ENCODE measurements around the gene EYA2. TPM values are rescaled to one million over a fixed set of nuclear protein-coding genes. Genes with fewer than 3 reads are reported as not detected.
A peak's percentile ranks its signal among the peaks of the same experiment; 100 is the strongest.

The EYA2 gene
- polyA plus RNA-seq, 1 experiment, result 4.0 TPM

DNA sequence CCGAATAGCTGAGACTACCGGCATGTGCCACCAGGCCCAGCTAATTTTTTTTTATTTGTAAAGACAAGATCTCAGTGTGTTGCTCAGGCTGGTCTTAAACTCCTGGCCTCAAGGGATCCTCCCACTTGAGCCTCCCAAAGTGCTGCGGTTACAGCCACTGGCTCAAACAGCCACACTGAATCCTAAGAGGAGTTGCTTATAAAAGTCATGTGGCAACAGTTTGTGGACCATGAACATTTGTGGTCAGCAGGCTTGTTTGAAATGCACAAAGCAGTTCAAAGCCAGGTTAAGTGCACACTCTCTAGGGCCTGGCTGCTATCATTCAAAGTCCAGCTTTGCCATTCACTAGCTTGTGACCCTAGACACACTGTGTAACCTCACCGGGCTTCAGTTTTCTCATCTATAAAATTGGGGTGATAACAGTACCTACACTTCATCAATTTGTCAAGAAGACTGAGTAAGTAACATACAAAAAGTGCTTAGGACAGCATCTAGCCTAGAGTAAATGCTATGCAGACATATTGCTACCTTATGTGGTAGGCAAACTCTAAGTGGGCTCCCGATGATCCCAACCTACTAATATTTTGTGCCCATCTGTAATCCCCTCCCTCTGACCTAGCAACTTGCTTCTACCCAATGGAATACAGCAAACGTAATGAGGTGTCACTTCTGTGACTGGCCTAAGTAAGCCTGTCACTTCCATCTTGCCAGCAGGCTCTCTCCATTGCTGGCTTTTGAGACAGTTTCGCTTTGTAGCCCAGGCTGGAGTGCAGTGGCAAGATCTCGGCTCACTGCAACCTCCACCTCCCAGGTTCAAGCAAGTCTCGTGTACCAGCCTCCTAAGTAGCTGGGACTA lies 338.9 kb downstream of the EYA2 start:
- no peak for DNase-seq (ENCODE audit: low read depth, low spot score)
- Histone ChIP-seq H3K27ac (ENCODE audit: low read depth, low read length) (peak overlapping the region; percentile 47), H3K4me3 (ENCODE audit: low read depth, low read length) (no peak overlapping the region), H3K27me3 (ENCODE audit: control insufficient read depth, insufficient read depth, low read length) (no peaks in the 10 kb centered on the region), H3K9me3 (ENCODE audit: control insufficient read depth, insufficient read depth, low read length) (no peaks in the 10 kb centered on the region; the same call in 1 of the 2 replicates)
- POLR2A ChIA-PET, result interaction anchor here (0.6 to 0.7 kb wide), 2 partner anchors 14 to 100 kb away, joined by 3 to 12 read pairs; no protein-coding TSS in a partner anchor
- TF ChIP-seq, protein P1, sequence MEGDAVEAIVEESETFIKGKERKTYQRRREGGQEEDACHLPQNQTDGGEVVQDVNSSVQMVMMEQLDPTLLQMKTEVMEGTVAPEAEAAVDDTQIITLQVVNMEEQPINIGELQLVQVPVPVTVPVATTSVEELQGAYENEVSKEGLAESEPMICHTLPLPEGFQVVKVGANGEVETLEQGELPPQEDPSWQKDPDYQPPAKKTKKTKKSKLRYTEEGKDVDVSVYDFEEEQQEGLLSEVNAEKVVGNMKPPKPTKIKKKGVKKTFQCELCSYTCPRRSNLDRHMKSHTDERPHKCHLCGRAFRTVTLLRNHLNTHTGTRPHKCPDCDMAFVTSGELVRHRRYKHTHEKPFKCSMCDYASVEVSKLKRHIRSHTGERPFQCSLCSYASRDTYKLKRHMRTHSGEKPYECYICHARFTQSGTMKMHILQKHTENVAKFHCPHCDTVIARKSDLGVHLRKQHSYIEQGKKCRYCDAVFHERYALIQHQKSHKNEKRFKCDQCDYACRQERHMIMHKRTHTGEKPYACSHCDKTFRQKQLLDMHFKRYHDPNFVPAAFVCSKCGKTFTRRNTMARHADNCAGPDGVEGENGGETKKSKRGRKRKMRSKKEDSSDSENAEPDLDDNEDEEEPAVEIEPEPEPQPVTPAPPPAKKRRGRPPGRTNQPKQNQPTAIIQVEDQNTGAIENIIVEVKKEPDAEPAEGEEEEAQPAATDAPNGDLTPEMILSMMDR (IDR thresholded peaks at IDR 0.05; ENCODE audit: low read depth, low read length), result no peak
- CTCF ChIA-PET, result interaction anchor here (1.0 to 2.9 kb wide), 2 partner anchors 39 to 150 kb away, joined by 7 to 17 read pairs; no protein-coding TSS in a partner anchor

DNA sequence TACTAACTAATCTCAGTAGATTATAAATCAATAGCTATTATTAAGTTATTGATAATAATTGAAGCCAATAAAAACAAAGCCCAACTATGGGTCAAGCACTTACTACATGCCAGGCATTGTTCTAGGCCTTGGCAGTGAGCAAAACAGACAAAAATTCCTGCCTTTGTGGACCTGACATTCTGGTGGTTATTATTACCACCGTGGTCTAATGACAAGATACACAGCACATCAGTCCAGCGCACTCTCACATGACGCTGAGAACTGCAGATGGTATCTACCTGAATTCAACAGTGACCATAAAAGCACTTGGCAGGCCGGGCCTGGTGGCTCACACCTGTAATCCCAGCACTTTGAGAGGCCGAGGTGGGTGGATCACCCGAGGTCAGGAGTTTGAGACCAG lies 340.5 kb downstream of the EYA2 start:
- Histone ChIP-seq H3K27me3 (ENCODE audit: control insufficient read depth, insufficient read depth, low read length) (no peaks in the 10 kb centered on the region), H3K9me3 (ENCODE audit: control insufficient read depth, insufficient read depth, low read length) (peaks cover 7% of the 10 kb centered on the region; the same call in 1 of the 2 replicates), H3K27ac (ENCODE audit: low read depth, low read length) (no peak overlapping the region), H3K4me3 (ENCODE audit: low read depth, low read length) (no peak overlapping the region)
- CTCF ChIA-PET, result interaction anchor here (1.3 kb wide), 1 partner anchor 38 kb away, joined by 3 read pairs; no protein-coding TSS in a partner anchor
- TF ChIP-seq, protein P1 (IDR thresholded peaks at IDR 0.05; ENCODE audit: low read depth, low read length), result no peak
- POLR2A ChIA-PET, result no interaction called here
- DNase-seq (ENCODE audit: low read depth, low spot score), result no peak

DNA sequence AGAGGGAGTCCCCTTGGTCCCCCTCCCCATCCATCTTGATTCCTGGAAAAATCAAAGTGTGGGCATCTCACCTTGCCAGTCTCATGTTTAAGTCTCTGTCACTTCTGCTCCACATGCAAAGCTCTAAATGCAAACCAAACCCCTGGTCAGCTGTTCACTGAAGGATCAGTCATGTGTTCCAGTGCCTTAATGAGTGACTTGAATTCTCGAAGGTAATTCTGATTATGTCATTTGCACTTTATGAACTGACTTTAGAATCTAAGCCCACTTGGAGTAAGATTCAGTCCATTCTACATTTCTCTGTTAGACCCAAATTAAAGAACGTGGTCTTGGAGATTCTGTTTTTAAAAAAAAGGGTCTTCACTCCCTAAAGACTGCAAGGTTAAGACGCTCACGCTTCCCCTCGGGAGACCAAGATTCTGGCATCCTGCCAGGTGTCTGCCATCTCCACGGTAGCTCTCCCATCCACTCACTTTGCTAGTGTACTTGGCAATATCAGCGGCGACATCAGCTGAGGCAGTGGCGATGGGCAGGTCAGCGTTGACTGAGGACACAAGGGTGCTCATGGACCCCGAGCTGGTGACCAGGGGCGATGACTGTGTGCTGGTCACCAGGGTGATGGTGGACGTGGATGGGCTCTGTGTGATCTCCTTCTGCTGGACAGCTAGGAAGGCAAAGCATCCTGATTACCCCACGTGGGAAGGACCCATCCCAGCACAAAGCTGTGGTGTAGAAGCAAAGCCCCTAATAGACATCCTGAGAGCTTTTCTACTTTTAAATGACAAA lies 341.4 kb downstream of the EYA2 start:
- Histone ChIP-seq H3K27ac (ENCODE audit: low read depth, low read length) (no peak overlapping the region), H3K27me3 (ENCODE audit: control insufficient read depth, insufficient read depth, low read length) (no peaks in the 10 kb centered on the region), H3K9me3 (ENCODE audit: control insufficient read depth, insufficient read depth, low read length) (peaks cover 7% of the 10 kb centered on the region; the same call in 1 of the 2 replicates), H3K4me3 (ENCODE audit: low read depth, low read length) (no peak overlapping the region)
- TF ChIP-seq, protein P1 (IDR thresholded peaks at IDR 0.05; ENCODE audit: low read depth, low read length), result no peak
- ChIA-PET CTCF (interaction anchor here (0.7 kb wide), 1 partner anchor 148 kb away, joined by 3 read pairs; no protein-coding TSS in a partner anchor), POLR2A (no interaction called here)
- no peak for DNase-seq (ENCODE audit: low read depth, low spot score)

DNA sequence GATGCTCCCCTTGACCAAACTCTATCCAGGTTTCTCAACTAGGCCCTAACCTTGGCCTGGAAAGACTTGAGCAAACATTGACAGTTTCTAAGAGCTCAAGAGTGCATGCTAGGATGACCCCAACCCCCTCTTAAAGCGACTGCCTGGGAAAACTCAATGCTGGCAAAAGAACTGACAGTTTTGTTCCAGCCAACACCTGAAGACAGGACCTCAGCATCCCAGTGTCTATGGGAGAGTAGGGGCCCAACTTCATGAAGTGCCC lies 341.9 kb downstream of the EYA2 start:
- Histone ChIP-seq H3K27me3 (ENCODE audit: control insufficient read depth, insufficient read depth, low read length) (no peaks in the 10 kb centered on the region), H3K27ac (ENCODE audit: low read depth, low read length) (no peak overlapping the region), H3K9me3 (ENCODE audit: control insufficient read depth, insufficient read depth, low read length) (peaks cover 7% of the 10 kb centered on the region; the same call in 1 of the 2 replicates), H3K4me3 (ENCODE audit: low read depth, low read length) (no peak overlapping the region)
- TF ChIP-seq, protein P1 (IDR thresholded peaks at IDR 0.05; ENCODE audit: low read depth, low read length), result no peak
- ChIA-PET CTCF (interaction anchor here (1.0 kb wide), 1 partner anchor 484 kb away, joined by 3 read pairs; no protein-coding TSS in a partner anchor), POLR2A (no interaction called here)
- DNase-seq (ENCODE audit: low read depth, low spot score), result no peak
